Esophagus squamous epithelium (tissue), 5 donors: ENCODE results near the gene HOXD13. TPM values are rescaled to one million over a fixed set of nuclear protein-coding genes. Genes with fewer than 3 reads are reported as not detected.
A peak's percentile ranks its signal among the peaks of the same experiment; 100 is the strongest.

ENCODE experiments used
- DNase-seq: peaks from one replicate; lab custom pipeline; 2025; lab: John Stamatoyannopoulos, UW
- H3K27ac ChIP-seq, 4 donors: fragments of 200-600 bp; sonication (generic); one replicate each; pipeline ENCODE4 v1.5.1; 2016 to 2019; ENCODE audit warnings: mild to moderate bottlenecking in 1 of 4
- H3K27me3 ChIP-seq, 4 donors: fragments of 200-600 bp; sonication (generic); 1 replicate in 3 of 4; 2 replicates in 1 of 4; pipeline versions ENCODE4 v1.5.1 to v1.6.0; 2017 to 2021; ENCODE audit warnings: antibody characterized with exemption in 1 of 4
- H3K36me3 ChIP-seq, 3 donors: fragments of 200-600 bp; sonication (generic); one replicate each; pipeline ENCODE4 v1.5.1; 2016 to 2019
- H3K4me1 ChIP-seq, 3 donors: fragments of 200-600 bp; sonication (generic); one replicate each; pipeline ENCODE4 v1.5.1; 2017 to 2019
- H3K4me3 ChIP-seq, 4 donors: fragments of 200-600 bp; sonication (generic); 1 replicate in 3 of 4; 2 replicates in 1 of 4; pipeline ENCODE4 v1.5.1; 2016 to 2019; ENCODE audit warnings: mild to moderate bottlenecking in 2 of 4, moderate library complexity in 1 of 4
- H3K9me3 ChIP-seq, 3 donors: fragments of 200-600 bp; sonication (generic); one replicate each; pipeline ENCODE4 v1.5.1; 2016 to 2019
- CTCF ChIP-seq, 6 experiments: fragments of 450-650 bp in 4 of 6; fragments of 200-600 bp in 2 of 6; sonication (generic) in 2 of 6; IDR thresholded peaks; one replicate each; pipeline ENCODE4 v1.5.1; 2016 to 2019; ENCODE audit warnings: antibody characterized with exemption in 6 of 6, mild to moderate bottlenecking in 4 of 6, moderate library complexity in 4 of 6
- POLR2A ChIP-seq, 4 donors: fragments of 450-650 bp; IDR thresholded peaks; one replicate each; pipeline ENCODE4 v1.6.1; 2017; ENCODE audit warnings: antibody characterized with exemption in 4 of 4, mild to moderate bottlenecking in 4 of 4, moderate library complexity in 3 of 4
- WGBS, 2 donors: methylation state at CpG; one replicate each; pipeline ENCODE4 v1.1.5; 2018; 5-methylcytosine and 5-hydroxymethylcytosine counted together
- intact Hi-C: fragments of 100-400 bp; cut with DNase I; formaldehyde crosslinking; loops from one replicate; pipeline ENCODE4 v1.15.0; 2022
- total RNA-seq, 4 donors: library from RNA; depleted of rRNA; stranded (reverse); fragments of >200 nt; gene quantifications; one replicate each; pipeline ENCODE4 v1.1.0, GENCODE V29; 2016
- donor health status: DM: yes; HTN: yes; CAD: no.

The HOXD13 gene
- total RNA-seq, 4 donors from 2014 or later = not detected

GRCh38 chr2:176090862-176091261 lies 1.7 kb upstream of the HOXD13 start:
- peaks cover 41 to 100% (median 83%) of the 10 kb centered on the region in 4 donors for H3K27me3 ChIP-seq
- peaks cover 20 to 40% (median 21%) of the 10 kb centered on the region in 3 donors for H3K4me1 ChIP-seq
- no peak overlapping the region for H3K27ac ChIP-seq
- DNase-seq = no peak
- no peaks in the 10 kb centered on the region for H3K9me3 ChIP-seq
- intact Hi-C loops = loop anchor here (10.0 kb wide), 1 partner anchor 406 kb away; no protein-coding TSS in a partner anchor
- TF ChIP-seq POLR2A (IDR thresholded peaks at IDR 0.05) (no peak), CTCF (IDR thresholded peaks at IDR 0.05) (no peak)
- 25 to 29% methylated on average over 4 to 5 of the region's 5 CpGs for WGBS, 2 donors
- no peaks in the 10 kb centered on the region for H3K36me3 ChIP-seq
- no peak overlapping the region for H3K4me3 ChIP-seq

GRCh38 chr2:176091329-176092258 lies 927 bp upstream of the HOXD13 start:
- TF ChIP-seq CTCF (IDR thresholded peaks at IDR 0.05) = no peak
- no peak for TF ChIP-seq POLR2A (IDR thresholded peaks at IDR 0.05)
- no peak for DNase-seq
- H3K27me3 ChIP-seq = peaks cover 39 to 100% (median 82%) of the 10 kb centered on the region in 4 donors
- H3K4me3 ChIP-seq = no peak overlapping the region
- 13 to 26% methylated on average over 17 to 25 of the region's 31 CpGs for WGBS, 2 donors
- no peaks in the 10 kb centered on the region for H3K36me3 ChIP-seq
- no peaks in the 10 kb centered on the region for H3K9me3 ChIP-seq
- peaks cover 16 to 40% (median 21%) of the 10 kb centered on the region in 3 donors for H3K4me1 ChIP-seq
- intact Hi-C loops = loop anchor here (10.0 kb wide), 1 partner anchor 407 kb away; no protein-coding TSS in a partner anchor
- H3K27ac ChIP-seq = no peak overlapping the region

GRCh38 chr2:176093145-176093897 lies 800 bp downstream of the HOXD13 start:
- Histone ChIP-seq H3K27me3 (peaks cover 42 to 100% (median 80%) of the 10 kb centered on the region in 4 donors), H3K27ac (no peak overlapping the region), H3K9me3 (no peaks in the 10 kb centered on the region), H3K36me3 (no peaks in the 10 kb centered on the region), H3K4me1 (peaks cover 25 to 51% (median 28%) of the 10 kb centered on the region in 3 donors), H3K4me3 (peak overlapping the region; percentile 15 to 60 (median 32))
- WGBS, 2 donors = 16 to 17% methylated on average over 11 to 12 of the region's 53 CpGs
- no peak for DNase-seq
- TF ChIP-seq POLR2A (IDR thresholded peaks at IDR 0.05) (no peak), CTCF (IDR thresholded peaks at IDR 0.05) (no peak)
- intact Hi-C loops = loop anchor here (10.0 kb wide), 1 partner anchor 409 kb away; no protein-coding TSS in a partner anchor

GRCh38 chr2:176093898-176094249 lies 1.4 kb downstream of the HOXD13 start:
- 7 to 12% methylated on average over 8 of the region's 8 CpGs for WGBS, 2 donors
- Histone ChIP-seq H3K4me1 (peaks cover 26 to 51% (median 30%) of the 10 kb centered on the region in 3 donors), H3K27ac (no peak overlapping the region), H3K4me3 (no peak overlapping the region), H3K36me3 (no peaks in the 10 kb centered on the region), H3K9me3 (no peaks in the 10 kb centered on the region), H3K27me3 (peaks cover 47 to 100% (median 82%) of the 10 kb centered on the region in 4 donors)
- DNase-seq = no peak
- intact Hi-C loops = loop anchor here (10.0 kb wide), 1 partner anchor 409 kb away; no protein-coding TSS in a partner anchor
- no peak for TF ChIP-seq POLR2A (IDR thresholded peaks at IDR 0.05)
- TF ChIP-seq CTCF (IDR thresholded peaks at IDR 0.05) = no peak
